ENCODE data around the gene ATP2C2.

GRCh38 chr16:84502581-84502980 is 134.2 kb downstream of the ATP2C2 start:
- TF ChIP-seq, protein P1, sequence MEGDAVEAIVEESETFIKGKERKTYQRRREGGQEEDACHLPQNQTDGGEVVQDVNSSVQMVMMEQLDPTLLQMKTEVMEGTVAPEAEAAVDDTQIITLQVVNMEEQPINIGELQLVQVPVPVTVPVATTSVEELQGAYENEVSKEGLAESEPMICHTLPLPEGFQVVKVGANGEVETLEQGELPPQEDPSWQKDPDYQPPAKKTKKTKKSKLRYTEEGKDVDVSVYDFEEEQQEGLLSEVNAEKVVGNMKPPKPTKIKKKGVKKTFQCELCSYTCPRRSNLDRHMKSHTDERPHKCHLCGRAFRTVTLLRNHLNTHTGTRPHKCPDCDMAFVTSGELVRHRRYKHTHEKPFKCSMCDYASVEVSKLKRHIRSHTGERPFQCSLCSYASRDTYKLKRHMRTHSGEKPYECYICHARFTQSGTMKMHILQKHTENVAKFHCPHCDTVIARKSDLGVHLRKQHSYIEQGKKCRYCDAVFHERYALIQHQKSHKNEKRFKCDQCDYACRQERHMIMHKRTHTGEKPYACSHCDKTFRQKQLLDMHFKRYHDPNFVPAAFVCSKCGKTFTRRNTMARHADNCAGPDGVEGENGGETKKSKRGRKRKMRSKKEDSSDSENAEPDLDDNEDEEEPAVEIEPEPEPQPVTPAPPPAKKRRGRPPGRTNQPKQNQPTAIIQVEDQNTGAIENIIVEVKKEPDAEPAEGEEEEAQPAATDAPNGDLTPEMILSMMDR (IDR thresholded peaks at IDR 0.05) = no peak
- TF ChIP-seq POLR2A (IDR thresholded peaks at IDR 0.05) = no peak
